Measurements from ENCODE around the gene CADM2. TPM values are rescaled to one million over a fixed set of nuclear protein-coding genes. Genes with fewer than 3 reads are reported as not detected.

The CADM2 gene
- total and polyA plus RNA-seq, 2 donors (not counting 3 experiments of a cell fraction or from before 2014, with no cell fraction given): not detected

DNA sequence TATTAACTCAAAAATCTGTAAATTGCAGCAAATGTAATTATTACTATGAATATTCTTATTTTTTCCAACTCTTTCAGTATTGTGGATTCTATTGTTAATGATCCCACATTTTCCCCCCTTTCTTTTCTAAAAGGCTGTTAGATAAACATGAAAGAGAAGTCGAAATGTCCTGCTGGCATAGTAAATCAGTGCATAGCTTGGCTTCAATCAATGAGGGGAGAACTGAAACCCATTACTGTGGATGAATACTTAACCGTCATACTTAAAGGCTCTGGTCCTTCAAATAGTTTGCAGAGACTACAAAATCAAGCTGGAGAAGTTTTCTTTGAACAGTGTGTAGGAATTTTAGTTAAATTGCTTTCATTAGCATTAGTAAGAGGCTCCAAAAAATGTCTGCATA, 667.9 kb downstream of the CADM2 start:
- Histone ChIP-seq H2AFZ (ENCODE audit: low read depth, low read length) (no peak overlapping the region), H3K9ac (replicated peaks; ENCODE audit: extremely low read depth, insufficient read depth, low read length) (no peak overlapping the region), H3K4me1 (ENCODE audit: control insufficient read depth, extremely low read depth, insufficient read depth, low read length) (no peaks in the 10 kb centered on the region), H3K79me2 (ENCODE audit: control insufficient read depth, insufficient read depth, low read length) (no peaks in the 10 kb centered on the region), H3K27ac (ENCODE audit: insufficient read depth, low read depth, low read length) (no peak overlapping the region), H3K4me3 (replicated peaks in 1 of 3; ENCODE audit: insufficient read depth in 1 of 3, low read depth in 1 of 3, low read length in 3 of 3) (no peak overlapping the region), H3K27me3 (ENCODE audit: control insufficient read depth in 2 of 2, insufficient read depth in 2 of 2, low read length in 2 of 2) (no peaks in the 10 kb centered on the region), H3K9me3 (replicated peaks; ENCODE audit: control insufficient read depth, insufficient read depth, low read length) (no peaks in the 10 kb centered on the region), H3K4me2 (ENCODE audit: insufficient read depth, low read length) (no peak overlapping the region), H4K20me1 (replicated peaks; ENCODE audit: control insufficient read depth, extremely low read depth, insufficient read depth, low read length) (no peaks in the 10 kb centered on the region), H3K36me3 (ENCODE audit: control insufficient read depth in 2 of 2, extremely low read depth in 1 of 2, insufficient read depth in 2 of 2, low read length in 2 of 2) (no peaks in the 10 kb centered on the region), H3K9me1 (replicated peaks; ENCODE audit: control insufficient read depth, extremely low read depth, insufficient read depth, low read length) (no peaks in the 10 kb centered on the region)
- FAIRE-seq: no peak
- dilution Hi-C loops (cut with MboI; ENCODE audit: extremely low pct_ligation_motif_present, low sequenced_read_pairs): no loop called here
- CTCF ChIA-PET: no interaction called here
- POLR2A ChIA-PET: no interaction called here
- no TSS peak for BruUV-seq (replicated peaks)
- TF ChIP-seq POLR2AphosphoS5 (IDR thresholded peaks at IDR 0.05; ENCODE audit: insufficient read depth, low read depth, low read length) (no peak), EZH2 (IDR thresholded peaks at IDR 0.05; ENCODE audit: borderline replicate concordance, low read depth, low read length, severe bottlenecking) (no peak), POLR2A (IDR thresholded peaks at IDR 0.05; ENCODE audit: low read depth, low read length) (no peak), GATA2 (IDR thresholded peaks at IDR 0.05; ENCODE audit: insufficient read depth, insufficient read length, low read depth, low read length) (no peak), CTCF (IDR thresholded peaks at IDR 0.05; ENCODE audit: extremely low read depth in 1 of 2, insufficient read depth in 1 of 2, low read depth in 1 of 2, low read length in 2 of 2) (no peak), MYC (IDR thresholded peaks at IDR 0.05; ENCODE audit: low read depth, low read length) (no peak), JUN (IDR thresholded peaks at IDR 0.05; ENCODE audit: borderline replicate concordance, insufficient read depth, insufficient read length, low read depth) (no peak), FOS (IDR thresholded peaks at IDR 0.05; ENCODE audit: borderline replicate concordance, insufficient read depth, low read length) (no peak)
- TF ChIP-seq, protein P1, sequence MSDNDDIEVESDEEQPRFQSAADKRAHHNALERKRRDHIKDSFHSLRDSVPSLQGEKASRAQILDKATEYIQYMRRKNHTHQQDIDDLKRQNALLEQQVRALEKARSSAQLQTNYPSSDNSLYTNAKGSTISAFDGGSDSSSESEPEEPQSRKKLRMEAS (IDR thresholded peaks at IDR 0.05; ENCODE audit: insufficient read depth, insufficient read length): no peak
- DNase-seq (ENCODE audit: low read depth, low spot score): no peak
- intact Hi-C loops (cut with micrococcal nuclease): no loop called here
